NOMO-1 treated with DMSO at 0.1 percent for 48 hours (cell line): ENCODE measurements around the gene C11orf42.

Experiments
- DNase-seq: peaks from one replicate; lab custom pipeline; 2025; ENCODE audit not compliant: unreplicated experiment; lab: John Stamatoyannopoulos, UW

The C11orf42 gene

GRCh38 chr11:6251990-6252473 is 46.7 kb downstream of the C11orf42 start:
- no peak for DNase-seq

- no peak for DNase-seq
Observed at GRCh38 chr11:6253197-6253596, 47.8 kb downstream of the C11orf42 start.

GRCh38 chr11:6258141-6258540 is 52.8 kb downstream of the C11orf42 start:
- no peak for DNase-seq

GRCh38 chr11:6258571-6259081 is 53.3 kb downstream of the C11orf42 start:
- no peak for DNase-seq

GRCh38 chr11:6260207-6260726 is 54.9 kb downstream of the C11orf42 start:
- no peak for DNase-seq
